ENCODE data around the gene PCDHGB6.
"Not testable (repeated sequence)": the region's sequence is repeated elsewhere in the genome, so short reads cannot be mapped to it uniquely, and the experiment has no call there.

PCDHGB6 gene

GRCh38 chr5:141407790-141408505 lies at the start of gene PCDHGB6:
Gene PCDHGB6, plus strand, starts transcription at chr5:141408021. Its CDS starts 182 bp downstream, at chr5:141408203.
- peak within 1 kb of the TSS; percentile 20; the same call in 1 of the 2 replicates for H3K4me3 ChIP-seq (replicated peaks; ENCODE audit: low read depth, low read length)
- not testable (repeated sequence) for DNase-seq (ENCODE audit: extremely low read depth, low read depth)

GRCh38 chr5:141359790-141360426 lies 47.9 kb upstream of the PCDHGB6 start, which contains the start of gene PCDHGB2:
Gene PCDHGB2, plus strand, starts transcription at chr5:141359994. Its CDS starts 142 bp downstream, at chr5:141360136.
- peak within 1 kb of the TSS; percentile 27 for H3K4me3 ChIP-seq (replicated peaks; ENCODE audit: low read depth, low read length)
- peak; percentile 39 for TF ChIP-seq CTCF (IDR thresholded peaks at IDR 0.05; ENCODE audit: low read depth, low read length, missing control alignments)
- no peak for DNase-seq (ENCODE audit: extremely low read depth, low read depth)

More at GRCh38 chr5:141407790-141408505, at the start of gene PCDHGB6:
- peak; percentile 56 for TF ChIP-seq CTCF (IDR thresholded peaks at IDR 0.05; ENCODE audit: low read depth, low read length, missing control alignments)

GRCh38 chr5:141360685-141361084 lies 47.1 kb upstream of the PCDHGB6 start:
- H3K4me3 ChIP-seq (replicated peaks; ENCODE audit: low read depth, low read length): no peak overlapping the region
- no peak for TF ChIP-seq CTCF (IDR thresholded peaks at IDR 0.05; ENCODE audit: low read depth, low read length, missing control alignments)
- DNase-seq (ENCODE audit: extremely low read depth, low read depth): no peak

GRCh38 chr5:141362719-141363118 lies 45.1 kb upstream of the PCDHGB6 start:
- DNase-seq (ENCODE audit: extremely low read depth, low read depth): no peak

GRCh38 chr5:141363952-141364660 lies 43.7 kb upstream of the PCDHGB6 start, which contains the start of gene PCDHGA5:
Gene PCDHGA5, plus strand, starts transcription at chr5:141364162. Its CDS starts 169 bp downstream, at chr5:141364331.
- H3K4me3 ChIP-seq (replicated peaks; ENCODE audit: low read depth, low read length): no peak within 1 kb of the TSS
- no peak for DNase-seq (ENCODE audit: extremely low read depth, low read depth)
- no peak for TF ChIP-seq CTCF (IDR thresholded peaks at IDR 0.05; ENCODE audit: low read depth, low read length, missing control alignments)

More at GRCh38 chr5:141362719-141363118, 45.1 kb upstream of the PCDHGB6 start:
- H3K4me3 ChIP-seq (replicated peaks; ENCODE audit: low read depth, low read length): no peak overlapping the region
- no peak for TF ChIP-seq CTCF (IDR thresholded peaks at IDR 0.05; ENCODE audit: low read depth, low read length, missing control alignments)

GRCh38 chr5:141366016-141366896 lies 41.6 kb upstream of the PCDHGB6 start:
- TF ChIP-seq CTCF (IDR thresholded peaks at IDR 0.05; ENCODE audit: low read depth, low read length, missing control alignments): no peak
- no peak for DNase-seq (ENCODE audit: extremely low read depth, low read depth)
- no peak overlapping the region for H3K4me3 ChIP-seq (replicated peaks; ENCODE audit: low read depth, low read length)
